DMS53 (cell line): ENCODE measurements around the gene GLP1R.

ENCODE experiments used
- DNase-seq: peaks from one replicate; lab custom pipeline; 2025; lab: John Stamatoyannopoulos, UW

Gene GLP1R

GRCh38 chr6:39086294-39086693, 37.7 kb downstream of the GLP1R start:
- DNase-seq, result no peak

- DNase-seq, result no peak
Observed at GRCh38 chr6:39086711-39087110, 38.1 kb downstream of the GLP1R start.

GRCh38 chr6:39087197-39087596, 38.6 kb downstream of the GLP1R start:
- DNase-seq, result no peak

DNA sequence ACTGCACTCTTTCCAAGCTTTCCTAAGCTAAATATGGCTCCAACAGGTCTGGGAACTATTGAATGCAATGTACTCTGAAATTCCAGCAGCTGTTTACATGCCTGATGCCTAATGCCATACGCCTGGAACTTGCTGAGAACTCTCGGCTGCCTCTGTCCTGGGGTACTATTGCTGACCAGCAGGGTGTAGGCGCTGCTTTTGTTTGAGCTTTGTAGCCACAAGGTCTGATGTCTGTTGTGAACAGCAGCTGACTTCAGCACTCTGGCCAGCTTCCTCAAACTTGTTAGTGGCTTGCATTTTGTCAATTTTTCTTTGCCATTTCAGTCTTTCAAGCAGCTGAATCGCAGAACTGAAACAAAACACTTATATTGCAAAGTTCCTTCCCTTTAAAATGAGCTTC, 39.8 kb downstream of the GLP1R start:
- DNase-seq, result peak; percentile 14

DNA sequence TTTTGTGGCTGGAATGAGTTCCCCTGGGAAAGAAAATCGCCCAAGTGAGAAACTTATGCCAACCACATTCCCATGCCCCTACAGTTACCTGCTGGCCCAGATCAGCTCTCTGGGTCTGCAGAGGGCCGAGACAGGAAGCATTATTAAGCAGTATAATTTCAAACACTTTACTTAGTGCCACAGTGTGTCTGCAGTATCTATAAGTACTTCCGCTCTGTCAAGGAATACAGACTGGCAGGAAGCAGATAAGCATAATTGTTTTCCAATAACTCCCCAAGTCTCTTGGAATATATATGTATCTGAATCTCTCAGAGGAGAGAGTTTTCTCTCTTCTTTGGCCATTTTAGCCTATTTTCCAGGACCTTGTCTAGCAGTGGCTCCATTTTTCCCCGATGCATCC, 41.5 kb downstream of the GLP1R start:
- DNase-seq, result no peak

DNA sequence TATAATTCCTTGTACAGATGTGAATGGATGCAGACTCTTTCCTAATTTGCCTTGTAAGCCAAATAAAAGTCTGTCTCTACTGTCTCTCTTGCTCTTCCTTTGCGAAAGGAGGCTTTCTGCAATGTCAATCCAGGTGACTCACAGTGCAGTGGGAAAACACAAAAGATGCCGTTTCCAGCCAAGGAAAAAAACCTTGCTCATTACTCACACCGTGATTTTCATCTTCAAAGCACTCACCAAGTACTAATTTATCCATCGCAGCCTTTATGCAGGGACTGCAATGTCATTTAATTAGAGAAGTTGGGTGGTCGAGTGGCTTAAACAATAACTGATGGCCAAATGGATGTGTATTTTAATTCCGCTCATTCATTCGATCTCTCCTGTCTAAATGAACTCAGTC, 42.6 kb downstream of the GLP1R start:
- DNase-seq, result no peak

DNA sequence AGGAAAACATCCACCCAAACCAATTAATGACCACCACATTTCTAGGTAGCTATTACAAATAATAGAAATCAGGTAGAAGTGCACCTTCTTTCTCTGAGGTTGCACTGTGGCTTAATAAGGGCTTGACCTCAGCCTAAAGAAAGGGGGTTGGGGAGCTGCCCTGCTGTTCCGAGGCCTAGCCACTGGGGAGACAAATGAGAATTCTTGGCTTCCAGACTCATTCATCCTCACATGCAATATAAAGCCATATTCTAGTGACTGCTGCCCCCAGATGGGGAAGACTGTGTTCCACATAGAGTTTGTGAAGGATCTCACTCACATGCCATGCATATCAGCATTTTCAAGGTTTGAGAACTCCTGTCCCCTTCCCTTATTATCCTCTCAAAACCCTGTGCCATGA, 43.5 kb downstream of the GLP1R start:
- DNase-seq, result peak; percentile 33

GRCh38 chr6:39093149-39093708, 44.6 kb downstream of the GLP1R start:
- DNase-seq, result no peak

- DNase-seq, result no peak
Observed at GRCh38 chr6:39095578-39095977, 47.0 kb downstream of the GLP1R start.

DNA sequence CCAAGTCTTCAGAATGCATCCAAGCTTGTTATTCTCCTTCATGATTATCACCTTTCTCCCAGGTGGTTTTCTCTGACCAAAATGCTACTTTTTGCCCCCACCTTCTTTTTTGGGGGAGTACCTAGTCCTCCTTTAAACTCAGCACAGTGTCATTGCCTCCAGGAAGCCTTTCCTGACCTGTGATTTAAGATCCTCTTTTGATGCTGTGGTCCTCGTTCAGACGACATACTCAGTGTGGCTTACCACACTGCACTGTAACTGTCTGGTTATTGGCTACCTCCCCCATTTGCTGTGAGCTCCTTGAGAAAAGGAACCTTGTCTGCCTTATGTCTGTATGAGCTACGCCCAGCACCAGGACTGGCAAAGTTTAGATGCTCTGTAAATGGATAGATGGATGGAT, 51.8 kb downstream of the GLP1R start:
- DNase-seq, result no peak

DNA sequence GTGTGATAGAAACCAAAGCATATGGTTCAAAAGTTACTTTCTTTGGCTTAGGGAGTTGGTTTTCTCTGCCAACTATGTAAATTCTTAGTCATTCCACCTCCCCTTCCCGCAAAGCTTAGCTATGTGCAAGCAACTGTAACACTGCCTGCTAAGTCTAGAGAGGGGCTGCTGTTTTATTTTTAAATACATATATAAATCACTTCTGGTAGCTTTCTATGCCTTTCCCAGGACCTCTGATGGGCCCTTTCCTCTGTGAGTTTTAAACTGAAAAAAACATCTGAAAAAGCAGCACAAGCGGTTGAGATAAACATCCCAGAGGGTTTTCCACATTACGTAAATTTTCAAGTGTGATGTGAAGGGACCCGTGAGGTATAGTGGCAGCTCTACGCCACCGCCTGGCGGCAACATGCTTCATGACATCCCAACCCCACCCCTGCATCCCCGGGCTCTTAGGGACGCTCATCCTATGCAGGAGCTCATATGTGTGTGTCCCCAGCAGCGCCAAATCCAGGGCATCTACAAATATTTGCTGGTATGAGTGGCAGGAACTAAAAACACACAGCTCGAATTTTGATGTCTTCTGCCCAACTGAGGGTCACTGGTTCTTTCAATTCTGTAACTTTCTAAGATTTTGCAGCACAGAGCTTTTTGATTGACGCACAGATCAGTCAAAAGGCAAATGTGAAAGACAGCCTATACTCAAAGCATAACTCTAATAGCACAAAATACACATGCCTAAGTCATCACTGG, 53.7 kb downstream of the GLP1R start:
- peak; percentile 6 for DNase-seq

GRCh38 chr6:39102821-39103136, 54.2 kb downstream of the GLP1R start:
- no peak for DNase-seq

- DNase-seq, result peak; percentile 18
Observed at GRCh38 chr6:39104528-39104927, 55.9 kb downstream of the GLP1R start.

- no peak for DNase-seq
Observed at GRCh38 chr6:39107034-39107433, 58.5 kb downstream of the GLP1R start.

DNA sequence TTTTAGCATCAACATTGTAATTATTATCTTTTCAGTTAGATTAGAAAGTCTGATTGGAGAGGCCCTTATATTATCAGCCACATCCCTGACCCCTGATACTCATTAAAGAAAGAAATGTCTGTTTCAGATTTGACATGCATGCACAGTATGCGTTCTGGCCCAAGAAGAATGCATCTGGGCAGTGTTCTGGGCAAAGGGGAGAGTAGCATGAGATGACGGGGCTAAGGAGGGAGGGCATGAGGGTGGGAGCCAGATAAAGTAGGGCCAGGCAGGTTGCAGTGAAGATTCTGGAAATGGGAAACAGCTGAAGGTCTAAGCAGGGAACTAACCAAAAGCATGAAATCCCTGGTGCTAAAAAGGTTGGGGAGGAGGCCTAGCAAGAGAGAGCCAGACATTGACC, 59.1 kb downstream of the GLP1R start:
- DNase-seq, result no peak

GRCh38 chr6:39108041-39108839, 59.7 kb downstream of the GLP1R start:
- DNase-seq, result no peak

DNA sequence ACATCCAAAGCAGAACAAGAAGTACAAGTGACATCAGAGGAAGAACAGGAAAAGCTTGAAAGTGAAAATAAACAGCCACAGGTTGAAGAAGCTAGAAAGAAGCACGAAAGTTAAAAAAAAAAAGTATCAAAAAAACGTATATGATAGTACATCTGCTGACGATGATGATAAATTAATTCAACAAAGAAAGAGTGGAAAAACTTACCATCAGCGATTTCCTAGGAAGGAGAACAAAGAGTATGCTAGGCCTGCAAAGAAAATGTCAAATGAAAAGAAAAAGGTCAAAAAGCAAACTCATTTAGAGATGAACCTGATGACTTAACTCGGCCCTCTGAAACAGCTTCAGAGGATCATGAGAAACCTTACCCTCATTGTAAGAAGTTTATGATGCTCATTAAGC, 62.7 kb downstream of the GLP1R start:
- DNase-seq, result no peak

DNA sequence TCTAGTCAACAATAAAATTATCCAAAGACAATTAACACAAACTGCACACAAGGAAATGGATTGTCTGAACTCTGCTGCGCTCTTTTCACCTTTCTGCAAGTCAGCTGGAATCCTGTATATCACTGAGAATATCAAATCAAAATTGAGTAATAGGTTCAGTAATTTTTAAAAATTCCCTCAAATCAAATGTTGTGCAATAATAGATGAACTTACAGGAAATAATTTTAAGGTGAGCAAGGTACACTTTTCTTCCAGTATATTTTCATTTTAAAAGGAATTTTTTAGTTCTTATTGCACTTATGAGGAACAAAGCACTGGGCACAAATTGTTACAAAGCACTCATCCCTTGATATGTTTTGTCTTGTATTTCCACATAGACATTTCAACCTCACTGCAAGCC, 65.2 kb downstream of the GLP1R start:
- DNase-seq, result no peak

DNA sequence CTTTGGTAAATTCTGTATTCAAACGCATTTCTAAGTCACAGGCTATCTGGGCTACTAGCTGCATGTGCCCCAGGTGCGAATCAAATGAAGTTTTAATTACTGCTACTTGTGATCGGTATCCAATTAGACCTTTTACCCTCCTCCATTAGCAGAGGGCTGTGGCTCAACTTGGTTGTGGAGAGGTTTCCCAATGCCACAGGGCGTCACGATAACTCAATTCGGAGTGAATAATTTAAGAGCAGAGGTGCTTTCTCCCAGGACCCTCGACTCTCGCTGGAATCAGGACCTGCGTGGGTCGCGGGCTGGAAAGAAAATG, 65.8 kb downstream of the GLP1R start:
- no peak for DNase-seq

GRCh38 chr6:39114704-39115599, 66.4 kb downstream of the GLP1R start, which contains the start of gene SAYSD1:
Gene SAYSD1 (minus strand): TSS chr6:39115186. CDS start chr6:39115089, 97 bp downstream.
- DNase-seq, result peak; percentile 98

DNA sequence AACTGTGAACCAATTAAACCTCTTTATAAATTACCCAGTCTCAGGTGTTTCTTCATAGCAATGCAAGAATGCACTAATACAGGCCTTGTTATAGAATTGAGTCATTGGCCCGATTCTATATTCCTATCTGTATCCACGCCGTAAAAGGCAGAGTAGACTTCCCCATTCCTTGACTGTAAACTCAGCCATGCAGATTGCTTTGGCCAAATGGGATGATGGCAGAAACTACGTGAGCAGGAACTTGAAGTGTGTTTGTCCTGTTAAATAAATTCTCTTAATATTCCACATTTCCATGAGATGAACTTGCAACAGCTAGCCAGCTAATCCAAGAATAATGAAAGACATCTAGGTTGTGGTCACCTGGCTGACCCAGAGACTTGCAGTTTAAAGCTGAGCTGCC, 70.3 kb downstream of the GLP1R start:
- DNase-seq, result no peak

- DNase-seq, result no peak
Observed at GRCh38 chr6:39124114-39124513, 75.5 kb downstream of the GLP1R start.
